Stimulated activated CD8-positive, alpha-beta memory T cell treated with anti-CD3 and anti-CD28 coated beads, Interleukin-7, amount 100 ng/mL, for 4 hours (primary cell): Measurements from ENCODE around the gene MGME1.
A peak's percentile ranks its signal among the peaks of the same experiment; 100 is the strongest.
"Not testable (repeated sequence)": the region's sequence is repeated elsewhere in the genome, so short reads cannot be mapped to it uniquely, and the experiment has no call there.

ENCODE experiments used
- DNase-seq, 2 donors: peaks; one replicate each; pipeline ENCODE4 v3.0.0-alpha.2; 2020; ENCODE audit warnings: low read depth in 2 of 2

MGME1 gene

DNA sequence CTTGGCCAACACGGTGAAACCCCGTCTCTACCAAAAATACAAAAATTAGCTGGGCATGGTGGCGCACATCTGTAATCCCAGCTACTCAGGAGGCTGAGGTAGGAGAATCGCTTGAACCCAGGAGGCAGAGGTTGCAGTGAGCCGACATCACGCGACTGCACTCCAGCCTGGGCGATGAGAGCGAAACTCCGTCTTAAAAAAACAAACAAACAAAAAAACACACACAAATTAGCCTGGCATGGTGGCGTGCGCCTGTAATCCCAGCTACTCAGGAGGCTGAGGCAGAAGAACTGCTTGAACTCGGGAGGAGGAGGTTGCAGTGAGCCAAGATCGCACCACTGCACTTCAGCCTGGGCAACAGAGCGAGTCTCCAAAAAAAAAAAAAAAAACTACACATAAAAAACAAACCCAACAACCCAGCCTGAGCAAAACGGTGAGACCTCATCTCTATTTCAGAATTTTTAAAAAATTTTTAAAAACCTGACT, 8.4 kb upstream of the MGME1 start:
- not testable (repeated sequence) for DNase-seq

DNA sequence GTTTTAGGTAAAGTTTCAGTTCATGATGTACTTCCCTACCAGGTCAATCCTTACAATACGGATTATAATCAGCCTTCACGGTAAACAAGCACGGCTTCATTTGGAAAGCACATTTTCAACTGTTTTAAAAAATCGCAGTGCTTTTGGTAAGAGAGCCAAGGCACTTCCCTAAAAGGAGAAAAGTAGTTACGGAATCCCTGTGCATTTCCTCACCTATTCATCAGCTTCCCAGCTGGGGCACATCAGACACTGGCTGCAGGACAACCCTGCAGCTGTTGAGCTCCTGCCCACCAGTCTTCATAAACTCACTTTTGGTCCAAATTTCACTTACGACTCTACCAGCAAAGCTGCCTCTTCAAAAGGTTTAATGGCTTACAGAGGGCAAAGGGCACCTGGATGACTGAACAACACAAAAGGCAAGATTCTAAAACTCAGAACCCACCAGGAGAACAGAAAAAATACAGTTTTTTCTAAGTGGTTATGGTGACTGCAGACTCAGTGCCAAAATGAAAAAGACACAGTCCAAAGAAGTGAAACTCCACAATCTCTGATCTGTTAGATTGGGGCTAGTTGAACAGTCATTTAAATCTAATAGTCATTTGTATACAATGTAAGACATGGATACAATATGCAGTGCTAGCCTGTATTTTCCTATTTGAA, 7.8 kb upstream of the MGME1 start:
- no peak for DNase-seq

DNA sequence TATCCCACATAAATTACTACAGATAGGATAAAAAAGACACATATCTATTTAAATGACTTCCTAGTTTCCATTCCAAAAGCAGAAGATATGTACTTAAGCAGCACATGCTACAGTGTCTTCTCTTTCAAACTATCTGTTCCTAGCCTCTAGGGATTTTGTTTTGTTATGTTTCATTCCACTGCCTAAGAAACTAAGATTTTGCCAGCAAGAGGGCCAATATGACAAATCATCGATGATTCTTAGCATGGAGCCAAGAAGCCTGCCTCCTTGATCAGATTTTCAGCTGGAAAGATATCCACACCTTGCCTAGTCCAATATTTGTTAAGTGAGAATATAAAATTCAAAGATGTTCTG, 7.3 kb upstream of the MGME1 start:
- no peak for DNase-seq

DNA sequence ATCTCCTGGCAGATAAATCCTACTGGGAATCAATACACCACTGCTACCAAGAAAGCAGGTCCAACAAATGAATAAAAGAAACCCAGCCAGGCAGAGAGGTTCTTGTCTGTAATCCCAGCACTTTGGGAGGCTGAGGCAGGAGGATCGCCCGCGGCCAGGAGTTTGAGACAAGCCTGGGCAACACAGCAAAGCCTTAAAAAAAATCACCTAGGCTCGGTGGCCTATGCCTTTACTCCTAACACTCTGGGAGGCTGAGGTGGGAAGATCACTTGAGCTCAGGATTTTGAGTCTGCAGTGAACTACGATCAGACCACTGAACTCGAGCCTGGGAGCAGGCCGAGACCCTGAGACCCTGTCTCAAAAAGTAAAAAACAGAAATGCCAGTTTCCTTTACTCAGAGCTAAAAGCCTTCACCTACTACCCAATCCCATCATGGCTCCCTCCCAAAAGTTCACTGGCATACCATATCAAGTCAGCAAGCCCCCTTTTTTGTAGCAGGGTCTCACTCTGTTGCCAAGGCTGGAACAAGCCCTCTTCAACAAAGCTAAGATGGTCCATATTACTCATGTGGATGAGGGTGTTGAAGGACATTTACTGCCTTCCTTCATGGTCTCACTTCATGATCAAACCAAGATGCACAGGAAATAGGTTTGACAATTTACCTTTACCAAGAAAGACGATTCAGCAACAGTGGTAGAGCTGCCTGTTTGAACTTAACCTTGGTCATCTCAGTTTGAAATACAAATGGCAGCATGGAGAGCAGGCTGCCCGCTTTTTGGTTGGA, 5.5 kb upstream of the MGME1 start:
- no peak for DNase-seq

DNA sequence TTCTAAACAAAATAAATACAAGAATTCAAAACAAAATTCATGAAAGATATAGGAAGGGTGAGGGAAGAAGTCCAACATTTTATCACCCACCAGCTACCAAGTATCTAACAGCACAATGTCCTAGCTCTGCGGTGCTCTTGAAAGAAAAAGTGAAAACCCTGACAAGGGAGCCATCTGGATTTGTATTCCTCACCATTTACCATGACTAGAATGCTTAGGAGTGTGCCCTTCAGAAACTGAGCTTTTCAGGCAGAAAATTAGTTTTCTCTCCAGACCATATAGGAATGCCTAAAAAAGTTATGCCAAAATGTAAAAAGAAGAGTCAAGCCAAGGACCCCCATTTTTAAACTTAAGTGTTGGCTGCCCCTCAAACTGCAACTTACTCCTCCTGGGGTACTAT, 4.7 kb upstream of the MGME1 start:
- DNase-seq: no peak

DNA sequence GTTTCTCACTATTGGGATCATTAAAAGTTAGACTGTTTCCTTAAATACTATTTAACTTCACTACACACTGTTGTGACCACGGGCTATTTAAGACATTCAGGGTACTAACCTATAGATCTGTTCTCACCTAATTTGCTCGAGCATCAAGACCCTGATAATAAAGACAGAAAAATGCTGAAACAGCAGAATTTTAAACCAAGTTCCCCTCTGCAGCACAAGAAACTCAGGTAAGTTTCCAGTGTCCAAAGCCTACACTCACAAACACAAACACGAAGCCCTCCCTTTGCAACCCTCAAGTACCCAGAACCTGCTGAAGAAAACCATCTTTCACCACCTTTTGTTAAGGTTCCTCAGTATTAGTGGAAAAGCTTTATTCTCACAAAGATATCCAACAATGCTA, 4.2 kb upstream of the MGME1 start:
- DNase-seq: no peak

DNA sequence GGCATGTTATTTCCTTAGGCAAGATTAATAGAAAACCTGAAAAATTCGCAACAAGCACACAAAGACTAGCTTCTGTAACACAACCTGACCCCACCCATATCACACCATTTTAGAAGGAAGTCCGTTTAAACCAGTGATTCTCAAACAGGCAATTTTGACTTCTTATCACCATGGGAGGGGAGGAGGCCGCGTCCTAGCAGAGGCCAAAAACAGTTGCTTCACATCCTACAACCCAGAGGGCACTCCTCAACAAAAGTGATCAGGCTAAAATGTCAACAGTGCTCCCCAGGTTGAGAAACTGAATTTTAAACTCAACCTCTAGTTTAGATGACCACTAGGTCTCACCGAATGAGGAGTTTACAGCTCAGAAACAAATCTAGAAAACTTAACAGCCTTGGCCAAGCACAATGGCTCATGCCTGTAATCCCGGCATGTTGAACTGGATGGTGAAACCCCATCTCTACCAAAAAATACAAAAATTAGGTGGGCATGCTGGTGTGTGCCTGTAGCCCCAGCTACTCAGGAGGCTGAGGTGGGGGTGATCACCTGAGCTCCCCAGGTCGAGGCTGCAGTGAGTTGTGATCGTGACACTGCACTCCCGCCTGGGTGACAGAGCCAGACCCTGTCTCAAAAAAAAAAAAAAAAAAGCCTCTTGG, 3.6 kb upstream of the MGME1 start:
- no peak for DNase-seq

DNA sequence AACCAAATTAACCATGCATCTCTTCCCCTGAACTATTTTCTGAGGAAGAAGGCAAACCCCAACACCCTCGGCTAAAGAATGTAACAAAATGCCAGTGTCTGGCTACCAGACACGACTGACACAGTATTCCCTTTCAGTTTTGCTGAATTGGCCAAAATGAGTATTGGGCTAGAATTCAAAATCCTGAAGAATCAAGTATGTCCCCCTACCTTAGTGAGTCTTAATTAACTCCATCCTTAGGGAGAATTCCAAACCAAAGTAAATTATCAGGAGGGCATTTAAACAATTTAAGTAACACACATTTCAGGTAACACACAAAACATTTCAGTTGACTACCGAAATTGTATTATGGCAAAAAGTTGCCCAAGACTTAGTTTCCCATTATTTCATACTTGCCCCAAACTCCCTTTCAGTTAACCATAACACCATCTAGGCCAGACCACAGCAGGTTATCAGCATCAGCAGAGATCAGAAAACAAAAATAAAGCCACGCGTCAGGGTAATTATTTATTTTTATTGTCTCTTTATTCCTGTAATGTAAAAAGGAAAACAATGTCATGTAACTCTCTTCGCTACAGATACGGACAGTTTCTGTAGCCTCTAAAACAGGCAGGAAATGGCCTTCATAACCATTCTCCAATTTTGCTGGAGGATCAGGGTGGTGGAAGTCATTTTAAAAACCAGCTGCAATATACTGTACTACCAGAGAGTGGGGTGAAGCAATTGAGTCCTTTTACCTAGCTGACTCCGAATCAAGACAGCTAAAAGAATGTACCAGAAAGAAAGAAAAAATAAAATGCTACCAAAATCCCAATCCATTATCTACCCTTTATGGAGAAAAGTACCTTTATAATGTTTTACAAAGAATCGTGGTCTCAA, 2.1 kb upstream of the MGME1 start:
- DNase-seq: no peak

DNA sequence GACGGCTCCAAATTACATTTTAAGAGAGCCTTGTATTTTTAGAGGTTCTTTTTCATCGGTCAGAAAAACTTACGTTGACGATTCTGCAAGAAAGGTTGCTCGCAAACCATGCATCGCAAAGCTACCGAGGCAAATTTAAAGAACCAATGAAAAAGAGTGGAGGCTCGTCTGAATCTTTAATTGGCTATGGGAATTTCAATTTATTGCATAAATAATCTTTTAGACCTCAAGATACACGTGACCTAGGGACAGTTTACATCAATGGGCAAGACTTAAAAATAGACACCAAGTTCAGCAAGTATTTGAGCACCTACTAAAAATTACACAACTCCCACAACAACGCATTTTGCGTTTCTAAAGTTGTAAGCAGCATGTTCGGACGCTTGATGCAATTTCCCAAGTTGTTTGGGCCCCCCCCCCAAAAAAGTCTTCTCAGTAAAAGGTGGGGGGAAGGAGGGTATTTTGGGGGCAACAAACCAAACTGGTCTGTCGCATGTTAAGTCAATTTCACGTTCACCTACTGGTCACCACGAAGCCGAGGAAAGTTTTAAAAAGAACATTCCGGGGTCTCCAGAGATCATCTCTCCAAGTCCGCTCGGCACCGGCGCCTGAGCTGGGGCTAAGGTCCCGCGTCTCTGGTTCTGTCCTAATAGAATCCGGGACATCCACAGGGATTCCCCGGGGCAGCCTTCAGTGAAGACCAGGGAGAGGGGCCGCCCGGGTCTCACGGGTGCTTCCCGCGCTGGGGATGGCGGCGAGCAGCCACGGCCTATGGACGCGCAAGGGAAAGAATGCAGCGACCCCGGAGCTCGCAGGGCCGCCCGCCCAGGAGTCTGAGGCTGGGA, 1.1 kb upstream of the MGME1 start:
- DNase-seq: no peak

DNA sequence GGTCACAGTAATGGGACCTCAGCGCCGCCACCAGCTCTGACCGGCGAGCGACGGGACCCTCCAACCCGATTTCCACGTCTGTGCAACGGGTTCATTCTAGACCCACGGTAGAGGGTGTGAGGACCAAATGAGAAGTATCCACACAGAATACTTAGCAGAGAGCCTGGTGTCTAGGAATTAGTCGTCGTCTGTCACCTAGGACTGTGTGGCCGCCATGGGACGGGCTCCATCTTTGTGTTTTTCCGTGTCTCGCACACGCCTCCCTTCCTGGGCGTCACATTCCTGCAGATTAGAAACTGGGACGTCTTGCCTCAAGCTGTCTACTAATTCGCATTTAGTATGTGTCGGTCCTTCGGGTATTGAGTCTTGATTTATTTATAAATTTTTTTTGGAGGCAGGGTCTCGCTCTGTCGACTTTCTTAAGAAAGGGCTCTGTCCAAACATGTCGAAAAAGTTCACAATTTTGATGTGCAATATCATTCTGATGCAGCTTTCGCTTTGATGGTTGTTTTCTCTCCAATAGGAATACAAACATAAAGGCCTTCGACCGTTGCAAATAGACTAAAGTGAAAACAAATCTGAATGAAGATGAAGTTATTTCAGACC, 563 bp downstream of the MGME1 start:
- peak in 1 of 2 donors; percentile 16 for DNase-seq

DNA sequence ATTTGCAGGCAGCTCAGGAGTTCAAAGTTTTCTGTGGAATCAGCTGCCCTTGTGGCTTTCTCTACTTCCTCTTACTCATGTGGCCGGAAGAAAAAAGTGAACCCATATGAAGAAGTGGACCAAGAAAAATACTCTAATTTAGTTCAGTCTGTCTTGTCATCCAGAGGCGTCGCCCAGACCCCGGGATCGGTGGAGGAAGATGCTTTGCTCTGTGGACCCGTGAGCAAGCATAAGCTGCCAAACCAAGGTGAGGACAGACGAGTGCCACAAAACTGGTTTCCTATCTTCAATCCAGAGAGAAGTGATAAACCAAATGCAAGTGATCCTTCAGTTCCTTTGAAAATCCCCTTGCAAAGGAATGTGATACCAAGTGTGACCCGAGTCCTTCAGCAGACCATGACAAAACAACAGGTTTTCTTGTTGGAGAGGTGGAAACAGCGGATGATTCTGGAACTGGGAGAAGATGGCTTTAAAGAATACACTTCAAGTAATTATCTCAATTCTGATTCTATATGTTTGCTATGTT, 1.1 kb downstream of the MGME1 start:
- DNase-seq: peak in 1 of 2 donors; percentile 10

DNA sequence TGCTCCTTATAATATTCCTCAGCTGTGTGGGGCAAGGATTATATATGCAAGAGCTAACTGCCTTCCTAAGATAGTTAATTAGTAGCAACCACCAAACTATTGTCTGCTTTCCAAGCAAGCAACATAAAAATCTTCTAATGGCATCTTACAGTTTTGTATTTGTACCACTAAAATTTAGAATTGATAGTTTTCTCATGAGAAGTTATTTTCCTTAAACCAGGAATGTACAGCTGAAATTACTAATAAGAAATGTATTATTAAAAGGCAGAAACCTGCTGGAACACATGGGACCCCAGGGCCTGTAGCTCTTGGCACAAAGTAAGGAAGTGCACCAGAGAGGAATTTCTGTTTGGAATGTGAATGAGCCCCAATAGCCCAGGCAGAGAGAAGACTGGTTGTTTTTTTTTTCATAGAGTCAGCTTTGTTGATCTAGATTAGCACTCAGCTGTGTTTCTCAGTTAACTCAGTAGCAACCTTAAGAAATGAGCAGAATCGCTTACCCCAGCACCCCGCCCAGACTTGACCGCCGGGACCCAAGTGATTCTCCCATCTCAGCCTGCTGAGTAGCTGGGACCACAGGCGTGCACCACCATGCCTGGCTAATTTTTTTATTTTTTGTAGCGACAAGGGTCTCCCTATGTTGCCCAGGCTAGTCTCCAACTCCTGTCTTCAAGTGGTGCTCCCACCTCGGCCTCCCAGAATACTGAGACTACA, 2.6 kb downstream of the MGME1 start:
- no peak for DNase-seq

DNA sequence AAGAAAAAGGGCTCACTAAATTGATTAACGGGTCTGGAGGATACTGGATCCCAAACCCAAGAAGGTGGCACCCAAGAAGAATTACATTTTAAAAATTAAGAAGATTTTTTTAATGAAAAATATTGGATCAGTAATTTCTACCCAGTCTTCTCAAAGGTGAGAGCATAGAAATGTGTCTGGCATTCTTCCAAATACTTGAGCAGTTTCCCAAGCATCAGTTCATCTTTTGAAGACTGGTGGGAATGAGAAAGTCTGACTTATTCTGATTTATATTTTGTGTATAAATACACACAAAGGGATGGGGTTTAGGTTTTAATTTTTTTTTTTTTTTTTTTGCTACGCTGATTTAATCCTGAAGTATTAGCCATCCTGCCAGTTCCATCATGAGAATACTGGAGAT, 3.3 kb downstream of the MGME1 start:
- DNase-seq: no peak

DNA sequence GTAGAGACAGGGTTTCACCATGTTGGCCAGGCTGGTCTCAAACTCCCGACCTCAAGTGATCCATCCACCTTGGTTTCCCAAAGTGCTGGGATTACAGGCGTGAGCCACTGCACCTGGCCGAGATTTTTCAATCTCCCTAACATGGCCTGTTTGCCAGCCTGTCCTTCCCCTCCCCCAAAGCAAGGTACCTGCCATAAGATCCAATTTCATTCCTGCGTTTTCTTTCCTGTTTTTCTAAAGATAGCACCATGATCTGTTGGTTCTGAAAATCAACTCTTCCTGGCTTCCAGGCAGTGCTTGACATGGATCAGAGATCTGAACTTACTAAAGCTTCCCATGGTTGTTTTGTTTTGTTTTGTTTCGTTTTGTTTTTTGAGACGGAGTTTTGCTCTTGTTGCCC, 7.5 kb downstream of the MGME1 start:
- no peak for DNase-seq

DNA sequence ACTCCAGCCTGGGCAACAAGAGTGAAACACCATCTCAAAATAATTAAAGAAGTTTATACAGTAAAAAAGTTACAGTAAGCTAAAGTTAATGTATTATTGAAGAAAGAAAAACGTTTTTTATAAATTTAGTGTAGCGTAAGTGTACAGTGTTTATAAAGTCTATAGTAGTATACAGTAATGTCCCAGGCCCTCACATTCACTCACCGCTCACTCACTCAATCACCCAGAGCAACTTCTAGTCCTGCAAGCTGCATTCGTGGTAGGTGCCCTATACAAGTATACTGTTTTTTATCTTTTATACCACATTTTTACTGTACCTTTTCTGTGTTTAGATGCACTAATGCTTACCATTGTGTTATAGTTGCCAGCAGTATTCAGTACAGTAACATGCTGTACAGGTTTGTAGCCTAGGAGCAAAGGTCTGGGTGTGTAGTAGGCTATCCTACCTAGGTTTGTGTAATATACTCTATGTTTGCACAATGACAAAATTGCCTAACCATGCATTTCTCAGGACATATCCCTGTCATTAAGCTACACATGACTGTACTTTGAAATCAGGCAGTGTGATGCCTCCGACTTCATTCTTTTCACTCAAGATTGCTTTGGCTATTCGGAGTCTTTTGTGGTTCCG, 16.7 kb downstream of the MGME1 start:
- DNase-seq: no peak

DNA sequence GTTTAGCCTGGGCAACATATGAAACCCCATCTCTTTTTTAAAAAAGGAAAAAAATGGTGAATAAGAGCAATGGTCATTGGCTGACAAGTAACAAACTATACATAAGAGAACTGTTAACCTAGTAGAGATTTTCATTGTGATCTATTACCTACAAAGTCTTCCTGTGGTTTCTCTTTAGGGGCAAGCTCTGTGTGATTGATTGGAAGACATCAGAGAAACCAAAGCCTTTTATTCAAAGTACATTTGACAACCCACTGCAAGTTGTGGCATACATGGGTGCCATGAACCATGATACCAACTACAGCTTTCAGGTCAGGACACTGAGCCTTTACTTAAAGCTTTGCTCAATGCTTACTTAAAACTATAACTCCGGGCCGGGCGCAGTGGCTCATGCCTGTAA, 19.2 kb downstream of the MGME1 start:
- DNase-seq: no peak

DNA sequence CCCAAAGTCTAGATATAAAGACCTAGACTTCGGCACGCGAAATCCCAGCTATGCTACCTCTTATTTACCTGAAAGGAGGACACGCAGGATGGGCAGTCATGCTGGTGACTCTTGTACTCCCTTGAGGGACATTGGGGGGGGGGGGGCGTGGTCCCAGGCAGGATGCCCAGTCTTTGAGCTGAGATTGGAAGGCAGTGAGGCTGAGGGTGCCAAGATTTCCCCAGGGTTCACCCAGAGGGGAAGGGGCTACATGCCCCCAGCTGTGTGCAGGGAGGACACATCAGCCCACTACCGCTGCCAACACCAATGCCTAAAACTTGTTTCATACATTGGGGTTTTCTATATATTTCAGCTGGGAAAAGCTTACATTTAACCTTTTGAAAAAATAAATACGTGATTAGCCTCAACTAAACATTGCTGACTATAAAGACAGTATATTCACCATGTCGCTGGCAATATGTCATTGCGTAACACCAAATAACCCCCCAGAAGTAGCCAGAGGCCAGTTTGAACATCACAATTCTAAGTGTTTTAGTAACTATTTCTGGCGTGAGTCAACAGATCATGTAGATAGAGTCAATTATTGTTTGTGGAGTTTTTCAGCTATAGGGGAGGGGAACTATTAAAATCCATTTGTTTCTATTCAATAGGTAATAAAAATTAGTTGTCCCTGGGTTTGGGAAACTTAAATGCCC, 21.6 kb downstream of the MGME1 start:
- no peak for DNase-seq

DNA sequence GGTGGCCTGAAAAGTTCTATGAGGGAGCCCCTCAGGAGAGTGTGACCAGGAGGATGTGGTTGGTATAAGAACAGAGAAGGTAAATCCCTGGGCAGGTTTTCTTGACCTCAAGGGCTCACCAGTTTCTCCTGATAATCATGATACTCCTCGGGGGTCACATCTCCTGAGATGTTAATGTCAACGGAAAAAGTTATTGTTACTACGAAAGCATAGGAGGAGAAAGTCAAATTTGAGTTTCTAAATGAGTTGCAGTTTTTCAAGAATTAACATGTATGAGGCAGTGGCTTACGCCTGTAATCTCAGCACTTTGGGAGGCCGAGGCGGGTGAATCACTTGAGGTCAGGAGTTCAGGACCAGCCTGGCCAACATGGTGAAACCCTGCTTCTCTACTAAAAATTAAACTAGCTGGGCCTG, 23.4 kb downstream of the MGME1 start:
- no peak for DNase-seq
